ENCODE measurements around the gene TRIM24.

DNA sequence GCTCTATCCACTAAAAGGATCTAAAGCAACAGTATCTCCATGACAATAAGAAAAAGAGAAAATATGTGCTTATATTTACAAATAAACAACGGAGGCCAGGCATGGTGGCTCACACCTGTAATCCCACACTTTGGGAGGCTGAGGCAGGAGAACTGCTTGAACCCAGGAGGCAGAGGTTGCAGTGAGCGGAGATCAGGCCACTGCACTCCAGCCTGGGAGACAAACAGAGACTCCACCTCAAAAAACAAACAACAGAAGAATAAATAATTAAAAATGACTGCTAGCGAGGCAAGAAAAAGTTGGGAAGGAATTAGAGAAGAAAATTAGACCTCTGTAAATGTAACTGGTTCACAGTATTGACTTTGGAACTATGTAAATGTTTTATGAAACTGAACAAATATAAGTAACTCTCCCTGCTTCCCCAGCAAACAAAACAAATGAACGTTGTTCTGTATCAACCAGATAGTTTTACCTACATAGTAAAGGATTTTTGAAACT is 17.1 kb downstream of the TRIM24 start:
- TF ChIP-seq, protein P1, sequence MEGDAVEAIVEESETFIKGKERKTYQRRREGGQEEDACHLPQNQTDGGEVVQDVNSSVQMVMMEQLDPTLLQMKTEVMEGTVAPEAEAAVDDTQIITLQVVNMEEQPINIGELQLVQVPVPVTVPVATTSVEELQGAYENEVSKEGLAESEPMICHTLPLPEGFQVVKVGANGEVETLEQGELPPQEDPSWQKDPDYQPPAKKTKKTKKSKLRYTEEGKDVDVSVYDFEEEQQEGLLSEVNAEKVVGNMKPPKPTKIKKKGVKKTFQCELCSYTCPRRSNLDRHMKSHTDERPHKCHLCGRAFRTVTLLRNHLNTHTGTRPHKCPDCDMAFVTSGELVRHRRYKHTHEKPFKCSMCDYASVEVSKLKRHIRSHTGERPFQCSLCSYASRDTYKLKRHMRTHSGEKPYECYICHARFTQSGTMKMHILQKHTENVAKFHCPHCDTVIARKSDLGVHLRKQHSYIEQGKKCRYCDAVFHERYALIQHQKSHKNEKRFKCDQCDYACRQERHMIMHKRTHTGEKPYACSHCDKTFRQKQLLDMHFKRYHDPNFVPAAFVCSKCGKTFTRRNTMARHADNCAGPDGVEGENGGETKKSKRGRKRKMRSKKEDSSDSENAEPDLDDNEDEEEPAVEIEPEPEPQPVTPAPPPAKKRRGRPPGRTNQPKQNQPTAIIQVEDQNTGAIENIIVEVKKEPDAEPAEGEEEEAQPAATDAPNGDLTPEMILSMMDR (IDR thresholded peaks at IDR 0.05; ENCODE audit: insufficient read depth, low read length) = no peak
- TF ChIP-seq POLR2AphosphoS5 (IDR thresholded peaks at IDR 0.05; ENCODE audit: low read depth) = no peak
